Measurements from ENCODE around the gene UTP14C.

- TF ChIP-seq PPARA (CRISPR knock-in tag; IDR thresholded peaks at IDR 0.05; ENCODE audit: borderline replicate concordance): no peak
- no peak for TF ChIP-seq ISL1 (CRISPR knock-in tag; IDR thresholded peaks at IDR 0.05)
- no peak for TF ChIP-seq ZC3H10 (CRISPR knock-in tag; IDR thresholded peaks at IDR 0.05)
- no peak for TF ChIP-seq RARB (CRISPR knock-in tag; IDR thresholded peaks at IDR 0.05)
- TF ChIP-seq, protein P1, sequence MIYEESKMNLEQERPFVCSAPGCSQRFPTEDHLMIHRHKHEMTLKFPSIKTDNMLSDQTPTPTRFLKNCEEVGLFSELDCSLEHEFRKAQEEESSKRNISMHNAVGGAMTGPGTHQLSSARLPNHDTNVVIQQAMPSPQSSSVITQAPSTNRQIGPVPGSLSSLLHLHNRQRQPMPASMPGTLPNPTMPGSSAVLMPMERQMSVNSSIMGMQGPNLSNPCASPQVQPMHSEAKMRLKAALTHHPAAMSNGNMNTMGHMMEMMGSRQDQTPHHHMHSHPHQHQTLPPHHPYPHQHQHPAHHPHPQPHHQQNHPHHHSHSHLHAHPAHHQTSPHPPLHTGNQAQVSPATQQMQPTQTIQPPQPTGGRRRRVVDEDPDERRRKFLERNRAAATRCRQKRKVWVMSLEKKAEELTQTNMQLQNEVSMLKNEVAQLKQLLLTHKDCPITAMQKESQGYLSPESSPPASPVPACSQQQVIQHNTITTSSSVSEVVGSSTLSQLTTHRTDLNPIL (CRISPR knock-in tag; IDR thresholded peaks at IDR 0.05; ENCODE audit: low read depth): no peak
- TF ChIP-seq, protein P2, sequence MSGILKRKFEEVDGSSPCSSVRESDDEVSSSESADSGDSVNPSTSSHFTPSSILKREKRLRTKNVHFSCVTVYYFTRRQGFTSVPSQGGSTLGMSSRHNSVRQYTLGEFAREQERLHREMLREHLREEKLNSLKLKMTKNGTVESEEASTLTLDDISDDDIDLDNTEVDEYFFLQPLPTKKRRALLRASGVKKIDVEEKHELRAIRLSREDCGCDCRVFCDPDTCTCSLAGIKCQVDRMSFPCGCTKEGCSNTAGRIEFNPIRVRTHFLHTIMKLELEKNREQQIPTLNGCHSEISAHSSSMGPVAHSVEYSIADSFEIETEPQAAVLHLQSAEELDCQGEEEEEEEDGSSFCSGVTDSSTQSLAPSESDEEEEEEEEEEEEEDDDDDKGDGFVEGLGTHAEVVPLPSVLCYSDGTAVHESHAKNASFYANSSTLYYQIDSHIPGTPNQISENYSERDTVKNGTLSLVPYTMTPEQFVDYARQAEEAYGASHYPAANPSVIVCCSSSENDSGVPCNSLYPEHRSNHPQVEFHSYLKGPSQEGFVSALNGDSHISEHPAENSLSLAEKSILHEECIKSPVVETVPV (CRISPR knock-in tag; IDR thresholded peaks at IDR 0.05): no peak
- TF ChIP-seq, protein P3, sequence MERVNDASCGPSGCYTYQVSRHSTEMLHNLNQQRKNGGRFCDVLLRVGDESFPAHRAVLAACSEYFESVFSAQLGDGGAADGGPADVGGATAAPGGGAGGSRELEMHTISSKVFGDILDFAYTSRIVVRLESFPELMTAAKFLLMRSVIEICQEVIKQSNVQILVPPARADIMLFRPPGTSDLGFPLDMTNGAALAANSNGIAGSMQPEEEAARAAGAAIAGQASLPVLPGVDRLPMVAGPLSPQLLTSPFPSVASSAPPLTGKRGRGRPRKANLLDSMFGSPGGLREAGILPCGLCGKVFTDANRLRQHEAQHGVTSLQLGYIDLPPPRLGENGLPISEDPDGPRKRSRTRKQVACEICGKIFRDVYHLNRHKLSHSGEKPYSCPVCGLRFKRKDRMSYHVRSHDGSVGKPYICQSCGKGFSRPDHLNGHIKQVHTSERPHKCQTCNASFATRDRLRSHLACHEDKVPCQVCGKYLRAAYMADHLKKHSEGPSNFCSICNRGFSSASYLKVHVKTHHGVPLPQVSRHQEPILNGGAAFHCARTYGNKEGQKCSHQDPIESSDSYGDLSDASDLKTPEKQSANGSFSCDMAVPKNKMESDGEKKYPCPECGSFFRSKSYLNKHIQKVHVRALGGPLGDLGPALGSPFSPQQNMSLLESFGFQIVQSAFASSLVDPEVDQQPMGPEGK (CRISPR knock-in tag; IDR thresholded peaks at IDR 0.05; ENCODE audit: borderline replicate concordance): no peak
- no peak for TF ChIP-seq CSDC2 (CRISPR knock-in tag; IDR thresholded peaks at IDR 0.05)
- no peak for TF ChIP-seq OSR1 (CRISPR knock-in tag; IDR thresholded peaks at IDR 0.05)
- TF ChIP-seq TCF4 (CRISPR knock-in tag; IDR thresholded peaks at IDR 0.05; ENCODE audit: borderline replicate concordance): no peak
- no peak for TF ChIP-seq ZNF565 (CRISPR knock-in tag; conservative IDR thresholded peaks at IDR 0.05; ENCODE audit: low read depth)
- no peak for TF ChIP-seq ZNF70 (CRISPR knock-in tag; IDR thresholded peaks at IDR 0.05)
- no peak for TF ChIP-seq ZFP3 (CRISPR knock-in tag; IDR thresholded peaks at IDR 0.05)
These were observed 8.5 kb downstream of the UTP14C start for GRCh38 chr13:52033039-52033438.

Measured in SK-N-SH treated with all-trans-retinoic acid at 6 μM for 48 hours (cell line).